HG03342 (cell line): ENCODE measurements around the gene DST.
"Not testable (repeated sequence)": the region's sequence is repeated elsewhere in the genome, so short reads cannot be mapped to it uniquely, and the experiment has no call there.

Experiments
- ATAC-seq: cut with Tn5 transposase; IDR thresholded peaks from one replicate; pipeline ENCODE4 v1.9.1; 2021; ENCODE audit warnings: mild to moderate bottlenecking, moderate library complexity; ENCODE audit not compliant: unreplicated experiment

Gene DST

DNA sequence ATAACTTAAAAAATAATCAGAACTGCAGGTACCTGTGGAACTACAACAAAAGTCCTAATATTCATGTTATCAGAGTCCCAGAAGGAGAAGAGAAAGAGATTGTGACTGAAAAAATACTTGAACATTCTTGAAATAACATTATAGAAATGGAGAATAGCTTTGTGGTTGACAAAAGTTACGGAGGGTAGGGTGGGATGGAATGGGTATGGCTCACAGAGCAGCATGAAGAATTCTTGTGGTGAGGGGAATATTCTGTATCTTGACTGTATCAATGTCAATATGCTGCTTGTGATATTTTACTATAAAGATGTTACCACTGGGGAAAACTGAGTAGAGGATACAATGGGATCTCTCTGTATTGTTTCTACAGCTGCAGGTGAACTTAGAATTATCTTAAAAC is 122.5 kb downstream of the DST start:
- no peak for ATAC-seq

DNA sequence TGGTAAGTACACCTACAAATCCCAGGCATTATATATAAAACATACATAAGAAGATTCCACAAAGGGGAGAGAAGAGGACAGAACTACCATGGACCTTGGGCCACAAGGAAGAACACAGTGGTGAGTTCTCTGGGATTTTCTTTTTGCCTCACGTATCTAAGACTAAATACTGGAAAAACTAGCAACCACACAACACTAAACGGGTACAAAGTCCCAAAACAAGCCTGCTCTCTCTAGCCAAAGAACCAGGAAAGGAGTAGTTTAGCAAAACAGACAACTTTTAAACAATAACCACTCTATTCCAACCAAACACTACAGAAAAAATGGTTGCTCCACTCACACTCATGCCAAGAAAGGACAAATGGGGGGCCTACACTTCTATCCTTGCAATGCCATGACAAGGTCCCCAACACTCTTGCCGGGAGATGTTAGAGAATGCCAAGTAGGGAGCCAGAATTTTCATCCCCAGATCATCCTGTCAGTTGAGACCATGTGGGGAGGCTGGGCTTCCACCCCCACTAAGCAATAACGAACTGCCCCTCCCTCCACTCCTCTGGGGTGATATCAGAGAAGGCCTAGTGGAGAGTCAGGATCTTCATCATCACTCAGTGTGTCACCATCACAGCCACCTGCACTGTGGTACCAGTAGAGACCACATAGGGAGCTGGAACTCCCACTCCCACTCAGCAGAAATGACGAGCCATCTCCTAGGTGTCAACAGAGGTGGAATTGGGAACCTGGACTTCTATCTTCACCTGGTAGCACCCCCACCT is 123.5 kb downstream of the DST start:
- no peak for ATAC-seq

- no peak for ATAC-seq
Observed at GRCh38 chr6:56517155-56517745, 125.4 kb downstream of the DST start.

DNA sequence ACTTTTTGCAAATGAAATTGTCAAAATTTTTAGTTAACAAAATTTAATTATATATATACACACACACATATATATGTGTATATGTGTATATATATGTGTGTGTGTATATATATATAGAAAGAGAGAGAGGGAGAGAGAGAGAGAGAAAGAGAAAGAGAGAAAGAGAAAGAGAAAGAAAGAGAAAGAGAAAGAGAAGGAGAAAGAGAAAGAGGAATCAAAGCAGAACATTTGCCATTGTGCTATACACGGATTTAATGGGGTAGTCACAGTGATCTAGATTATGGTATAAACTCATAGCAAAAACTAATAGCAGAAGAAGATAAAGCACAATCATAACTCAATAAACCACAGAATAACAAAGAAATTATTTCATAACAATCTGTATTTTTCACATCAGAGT is 126.7 kb downstream of the DST start:
- ATAC-seq, result no peak

GRCh38 chr6:56515081-56515905 is 127.4 kb downstream of the DST start:
- ATAC-seq, result no peak

DNA sequence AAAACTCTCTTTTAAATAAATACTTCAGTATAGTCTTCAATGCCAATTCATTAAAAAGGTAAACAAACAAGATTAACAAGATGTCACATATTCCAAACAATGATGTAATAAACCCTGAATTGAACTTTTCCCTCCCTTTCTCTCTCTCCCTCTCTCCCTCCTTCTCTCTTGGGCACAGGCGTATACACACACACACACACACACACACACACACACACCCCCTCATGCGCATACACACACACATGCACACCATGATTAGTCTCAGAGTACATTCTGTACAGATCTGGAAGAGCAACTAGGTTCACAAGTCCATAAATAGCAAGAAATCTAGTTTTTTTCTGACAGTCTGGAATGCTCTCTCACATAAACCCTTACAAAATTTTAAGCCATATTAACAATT is 128.3 kb downstream of the DST start:
- no peak for ATAC-seq

DNA sequence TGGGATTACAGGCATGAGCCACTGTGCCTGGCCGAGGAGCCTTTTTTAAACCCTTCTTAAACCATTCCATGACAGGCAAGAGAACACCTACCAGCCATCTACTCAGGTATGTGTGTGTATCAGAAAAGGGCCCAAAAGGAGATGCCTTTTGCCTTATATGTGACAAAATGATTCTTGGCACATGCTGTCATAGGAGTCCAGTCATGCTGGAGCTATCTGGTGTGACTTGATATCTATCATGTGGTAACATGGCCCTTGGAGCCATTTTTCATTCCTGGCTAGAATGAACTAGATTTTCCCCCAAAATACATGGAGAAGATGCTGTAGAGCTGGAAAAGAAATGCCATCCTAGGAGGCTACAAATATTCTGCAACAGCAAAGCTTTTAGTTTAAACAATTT is 129.1 kb downstream of the DST start:
- ATAC-seq, result no peak

- no peak for ATAC-seq
Observed at GRCh38 chr6:56511591-56511990, 131.1 kb downstream of the DST start.

DNA sequence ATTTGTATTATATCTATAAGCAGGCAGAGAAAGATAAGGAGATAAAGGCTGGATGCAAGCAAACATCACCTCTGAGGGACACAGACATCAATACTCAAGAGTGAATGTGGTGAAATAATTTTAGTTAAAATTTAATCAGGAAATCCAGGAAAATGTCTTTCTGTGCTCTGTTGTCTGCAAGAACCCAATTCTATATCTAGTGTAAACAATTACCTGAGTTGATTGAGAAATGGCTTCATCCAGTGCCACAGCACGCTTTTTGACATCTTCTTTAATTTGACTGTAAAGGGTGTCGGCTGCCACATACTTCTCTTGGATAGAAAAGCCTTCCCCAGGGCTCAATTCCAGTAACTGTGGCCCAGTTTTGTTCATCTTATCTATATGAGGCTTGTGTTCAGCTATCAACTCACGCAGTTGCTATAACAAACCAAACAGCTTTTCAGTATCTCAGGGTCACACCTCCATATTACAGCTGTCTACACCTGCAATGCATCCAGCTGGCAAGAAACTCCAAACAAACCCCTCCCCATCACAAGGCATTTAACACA is 131.6 kb downstream of the DST start:
- ATAC-seq, result no peak

GRCh38 chr6:56509031-56509430 is 133.7 kb downstream of the DST start:
- no peak for ATAC-seq

DNA sequence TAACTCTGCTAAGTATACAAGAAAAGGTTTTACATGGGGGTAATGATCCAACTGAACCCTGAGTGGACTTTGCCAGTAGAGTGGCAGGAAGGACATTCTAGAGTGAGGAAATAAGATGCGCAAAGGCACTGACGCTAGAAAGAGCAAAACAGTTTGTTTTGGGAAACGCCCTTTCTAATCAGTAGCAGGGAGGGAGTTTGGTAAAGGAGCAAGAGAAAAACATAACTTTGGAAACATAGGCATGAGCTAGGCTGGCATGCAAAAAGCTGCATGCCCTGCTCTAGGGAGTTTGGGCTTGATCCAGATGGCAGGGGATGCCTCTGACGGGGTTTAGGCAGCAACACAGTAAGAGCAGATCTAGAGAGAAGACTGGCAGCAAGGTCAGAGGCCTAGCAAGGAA is 135.2 kb downstream of the DST start:
- no peak for ATAC-seq

GRCh38 chr6:56505512-56506260 is 137.0 kb downstream of the DST start:
- ATAC-seq, result no peak

- no peak for ATAC-seq
Observed at GRCh38 chr6:56501993-56502392, 140.7 kb downstream of the DST start.

DNA sequence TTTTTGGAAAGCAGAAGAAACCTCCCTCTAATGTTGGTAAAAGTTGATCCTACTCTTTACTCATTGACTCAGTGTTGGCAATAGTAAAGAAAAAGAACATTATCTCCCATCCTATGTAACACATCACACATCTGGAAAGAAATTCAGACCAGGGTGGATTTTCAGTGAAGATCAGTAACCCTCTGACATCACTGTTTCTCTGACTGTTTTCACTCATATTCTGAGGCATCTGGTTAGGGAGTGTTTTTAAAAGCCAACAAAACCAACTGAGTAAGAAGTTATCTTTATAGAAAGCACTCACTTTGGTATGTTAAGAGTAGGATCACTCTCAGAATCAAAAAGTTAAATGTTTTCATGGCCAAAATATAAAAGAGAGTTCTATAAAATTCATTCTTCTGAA is 143.6 kb downstream of the DST start:
- ATAC-seq, result no peak

- no peak for ATAC-seq
Observed at GRCh38 chr6:56497691-56498090, 145.0 kb downstream of the DST start.

DNA sequence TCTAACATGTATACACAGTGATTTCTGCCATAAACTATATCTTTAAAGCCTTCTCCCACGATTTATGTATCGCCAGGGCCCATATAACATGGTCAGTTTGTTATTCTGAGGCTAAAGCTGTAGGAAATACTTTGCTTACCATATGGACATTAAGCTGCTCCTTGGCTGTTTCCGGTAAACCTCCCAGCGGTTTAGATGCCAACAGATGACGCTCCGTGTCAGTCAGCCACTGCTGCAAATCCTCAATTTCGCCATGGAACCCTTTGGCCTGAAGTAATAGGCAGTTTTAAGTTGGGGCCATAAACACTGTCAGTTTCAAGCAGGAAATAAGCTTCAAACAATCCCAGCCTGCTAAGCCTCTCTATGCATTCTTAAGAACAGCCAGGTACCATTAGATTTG is 145.4 kb downstream of the DST start:
- no peak for ATAC-seq

- not testable (repeated sequence) for ATAC-seq
Observed at GRCh38 chr6:56496650-56497049, 146.0 kb downstream of the DST start.

- no peak for ATAC-seq
Observed at GRCh38 chr6:56495654-56496053, 147.0 kb downstream of the DST start.

GRCh38 chr6:56491606-56492328 is 150.9 kb downstream of the DST start:
- ATAC-seq, result no peak

GRCh38 chr6:56490993-56491392 is 151.7 kb downstream of the DST start:
- no peak for ATAC-seq
